Stimulated activated CD8-positive, alpha-beta memory T cell treated with anti-CD3 and anti-CD28 coated beads, Interleukin-2, amount 100 ng/mL, for 48 hours (primary cell): ENCODE results near the gene SLC22A17.
"Not testable (repeated sequence)": the region's sequence is repeated elsewhere in the genome, so short reads cannot be mapped to it uniquely, and the experiment has no call there.

ENCODE experiments used
- DNase-seq, 2 donors: peaks; one replicate each; pipeline ENCODE4 v3.0.0-alpha.2; 2020; ENCODE audit warnings: low read depth in 2 of 2

Gene SLC22A17

DNA sequence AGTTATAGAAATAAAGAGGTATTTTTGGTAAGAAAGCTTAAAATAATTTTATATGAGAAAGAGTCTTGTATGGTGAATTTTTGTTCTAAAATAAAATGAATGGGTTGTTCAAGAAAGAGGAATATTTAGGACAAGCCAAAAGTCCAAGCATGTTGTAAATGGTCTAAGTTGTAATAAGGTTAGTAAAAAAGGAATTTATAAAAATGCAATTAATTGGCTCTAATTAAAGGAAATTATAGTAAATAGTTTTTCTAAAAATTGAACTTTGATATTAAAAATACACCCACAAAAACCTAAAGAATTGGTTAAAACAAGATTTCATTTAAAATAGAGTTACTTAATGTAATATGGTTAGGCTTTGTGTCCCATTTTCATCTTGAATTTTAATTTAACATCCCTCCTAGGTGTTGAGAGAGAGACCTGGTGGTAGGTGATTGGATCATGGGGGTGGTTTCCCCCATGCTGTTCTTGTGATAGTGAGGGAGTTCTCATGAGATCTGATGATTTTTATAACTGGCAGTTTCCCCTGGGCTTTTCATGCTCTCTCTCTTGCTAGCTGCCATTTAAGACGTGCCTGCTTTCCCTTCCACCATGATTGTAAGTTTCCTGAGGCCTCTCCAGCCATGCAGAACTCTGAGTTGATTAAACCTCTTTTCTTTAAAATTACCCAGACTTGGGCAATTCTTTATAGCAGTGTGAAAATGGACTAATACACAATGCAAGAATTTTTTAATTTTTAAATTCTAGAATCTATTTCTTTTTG, 13.0 kb downstream of the SLC22A17 start:
- DNase-seq, result no peak

DNA sequence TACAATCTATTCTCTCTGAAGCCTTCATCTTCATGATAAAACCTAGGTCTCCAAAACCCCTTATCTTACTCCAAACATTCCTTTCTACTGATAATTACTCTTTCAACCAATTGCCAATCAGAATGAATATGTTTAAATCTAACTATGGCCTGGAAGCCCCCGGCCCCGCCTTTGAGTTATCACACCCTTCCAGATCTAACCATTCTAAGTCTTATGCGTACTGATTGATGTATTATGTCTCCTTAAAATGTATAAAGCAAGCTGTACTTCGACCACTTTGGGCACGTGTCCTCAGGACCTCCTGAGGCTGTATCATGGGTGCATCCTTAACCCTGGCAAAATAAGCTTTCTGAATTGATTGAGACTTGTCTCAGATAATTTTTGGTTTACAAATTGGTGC, 17.1 kb downstream of the SLC22A17 start:
- no peak for DNase-seq

DNA sequence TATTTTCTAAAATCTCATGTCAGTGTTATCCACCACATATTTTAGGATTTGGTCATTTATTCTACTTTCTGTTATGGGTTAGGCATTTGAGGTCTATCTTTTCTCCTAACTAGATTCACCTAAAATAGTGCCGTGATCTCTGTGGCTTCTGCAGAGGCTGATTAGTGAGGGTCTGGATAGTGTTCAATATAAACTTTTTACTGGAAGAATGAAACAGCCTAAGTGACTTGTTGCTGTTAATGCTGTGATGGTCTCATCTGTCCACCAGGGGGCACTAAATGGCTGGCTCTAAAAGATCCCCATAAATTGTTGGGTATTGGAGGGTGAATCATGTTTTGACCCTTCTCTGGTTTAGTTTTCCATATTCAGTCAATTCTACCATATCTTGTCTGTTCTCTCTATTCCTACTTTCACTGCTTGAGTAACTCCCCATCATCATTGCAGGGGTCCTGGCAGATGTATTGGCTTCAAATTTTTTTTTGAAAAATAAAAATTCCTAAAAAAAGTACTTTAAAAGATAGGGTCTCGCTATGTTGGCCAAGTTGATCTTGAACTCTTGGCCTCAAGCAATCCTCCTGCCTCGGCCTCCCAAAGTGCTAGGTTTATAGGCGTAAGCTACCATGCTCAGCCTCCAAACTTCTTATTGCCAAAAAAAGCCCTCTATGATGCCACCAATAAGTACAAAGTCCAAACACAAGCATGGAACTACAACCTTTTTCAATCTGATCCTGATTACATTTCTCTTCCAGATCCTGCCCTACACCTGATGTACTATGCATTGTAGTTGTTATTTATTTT, 24.5 kb downstream of the SLC22A17 start:
- peak; percentile 30 to 46 for DNase-seq

DNA sequence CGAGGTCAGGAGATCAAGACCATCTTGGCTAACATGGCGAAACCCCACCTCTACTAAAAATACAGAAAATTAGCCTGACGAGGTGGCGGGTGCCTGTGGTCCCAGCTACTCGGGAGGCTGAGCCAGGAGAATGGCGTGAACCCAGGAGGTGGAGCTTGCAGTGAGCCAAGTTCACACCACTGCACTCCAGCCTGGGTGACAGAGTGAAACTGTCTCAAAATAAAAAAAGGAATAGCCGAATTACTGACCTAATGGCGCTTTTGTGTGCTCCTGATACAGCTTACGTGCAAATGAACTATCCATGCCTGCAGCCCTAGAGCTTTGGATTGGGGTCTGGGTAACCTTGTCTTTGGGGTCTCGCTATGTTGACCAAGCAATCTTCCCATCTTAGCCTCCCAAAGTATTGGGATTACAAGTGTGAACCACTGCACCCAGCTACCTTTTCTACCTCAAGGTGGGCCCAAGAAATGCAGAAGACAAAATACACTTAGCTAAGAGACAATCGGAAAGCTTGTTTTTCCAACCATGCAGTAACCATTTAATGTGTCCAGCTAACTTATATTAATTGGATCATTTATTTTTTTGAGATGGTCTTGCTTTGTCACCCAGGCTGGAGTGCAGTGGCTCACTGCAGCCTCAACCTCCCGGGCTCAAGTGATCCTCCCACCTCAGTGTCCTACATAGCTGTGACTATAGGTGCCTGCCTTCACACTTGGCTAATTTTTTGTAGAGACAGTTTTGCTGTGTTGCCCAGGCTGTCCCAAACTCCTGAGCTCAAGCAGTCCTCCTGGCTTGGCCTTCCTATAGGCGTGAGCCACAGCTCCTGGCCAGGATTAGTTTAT, 26.0 kb downstream of the SLC22A17 start:
- DNase-seq, result no peak

DNA sequence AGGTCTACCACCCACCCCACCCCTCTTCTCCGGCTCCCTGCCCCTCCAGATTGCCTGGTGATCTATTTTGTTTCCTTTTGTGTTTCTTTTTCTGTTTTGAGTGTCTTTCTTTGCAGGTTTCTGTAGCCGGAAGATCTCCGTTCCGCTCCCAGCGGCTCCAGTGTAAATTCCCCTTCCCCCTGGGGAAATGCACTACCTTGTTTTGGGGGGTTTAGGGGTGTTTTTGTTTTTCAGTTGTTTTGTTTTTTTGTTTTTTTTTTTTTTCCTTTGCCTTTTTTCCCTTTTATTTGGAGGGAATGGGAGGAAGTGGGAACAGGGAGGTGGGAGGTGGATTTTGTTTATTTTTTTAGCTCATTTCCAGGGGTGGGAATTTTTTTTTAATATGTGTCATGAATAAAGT, 26.9 kb downstream of the SLC22A17 start:
- not testable (repeated sequence) for DNase-seq

DNA sequence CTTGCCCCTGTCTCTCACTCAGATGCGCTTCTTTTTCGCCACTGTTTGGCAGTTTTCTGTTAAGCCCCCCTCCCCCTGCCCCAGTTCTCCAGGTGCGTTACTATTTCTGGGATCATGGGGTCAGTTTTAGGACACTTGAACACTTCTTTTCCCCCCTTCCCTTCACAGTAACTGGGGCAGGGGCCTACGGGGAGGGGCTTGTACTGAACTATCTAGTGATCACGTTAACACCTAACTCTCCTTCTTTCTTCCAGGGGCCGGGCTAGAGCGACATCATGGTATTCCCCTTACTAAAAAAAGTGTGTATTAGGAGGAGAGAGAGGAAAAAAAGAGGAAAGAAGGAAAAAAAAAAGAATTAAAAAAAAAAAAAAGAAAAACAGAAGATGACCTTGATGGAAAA, 27.7 kb downstream of the SLC22A17 start:
- no peak for DNase-seq

DNA sequence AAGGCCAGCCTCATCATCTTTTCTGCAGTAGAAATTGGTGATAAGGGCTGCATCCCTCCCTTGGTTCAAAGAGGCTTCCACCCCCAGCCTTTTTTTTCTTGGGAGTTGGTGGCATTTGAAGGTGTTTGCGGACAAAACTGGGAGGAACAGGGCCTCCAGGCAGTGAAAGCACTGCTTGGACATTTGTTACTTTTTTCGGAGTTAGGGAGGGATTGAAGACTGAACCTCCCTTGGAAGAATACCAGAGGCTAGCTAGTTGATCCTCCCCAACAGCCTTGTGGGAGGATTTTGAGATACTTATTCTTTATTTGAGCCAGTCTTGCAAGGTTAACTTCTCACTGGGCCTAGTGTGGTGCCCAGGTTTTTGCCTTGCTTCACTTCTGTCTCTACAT, 28.2 kb downstream of the SLC22A17 start:
- DNase-seq, result no peak

DNA sequence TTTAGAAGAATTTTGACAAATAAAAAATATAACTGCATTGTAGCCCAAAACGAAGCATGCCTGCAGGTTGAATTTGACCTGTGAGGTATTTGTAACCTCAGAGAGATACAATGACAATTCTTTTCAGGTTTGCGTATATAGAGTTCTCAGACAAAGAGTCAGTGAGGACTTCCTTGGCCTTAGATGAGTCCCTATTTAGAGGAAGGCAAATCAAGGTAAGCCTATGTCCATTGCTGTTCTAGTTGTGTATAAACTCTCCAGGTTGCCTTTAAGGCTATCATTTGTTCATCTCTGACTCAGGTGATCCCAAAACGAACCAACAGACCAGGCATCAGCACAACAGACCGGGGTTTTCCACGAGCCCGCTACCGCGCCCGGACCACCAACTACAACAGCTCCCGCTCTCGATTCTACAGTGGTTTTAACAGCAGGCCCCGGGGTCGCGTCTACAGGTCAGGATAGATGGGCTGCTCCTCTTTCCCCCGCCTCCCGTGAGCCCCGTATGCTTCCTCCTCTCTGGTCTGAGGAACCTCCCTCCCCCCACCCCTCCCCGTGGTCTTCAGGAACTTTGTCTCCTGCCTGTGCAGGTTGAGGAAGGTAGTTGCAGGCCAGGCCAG, 28.7 kb downstream of the SLC22A17 start:
- DNase-seq, result no peak

DNA sequence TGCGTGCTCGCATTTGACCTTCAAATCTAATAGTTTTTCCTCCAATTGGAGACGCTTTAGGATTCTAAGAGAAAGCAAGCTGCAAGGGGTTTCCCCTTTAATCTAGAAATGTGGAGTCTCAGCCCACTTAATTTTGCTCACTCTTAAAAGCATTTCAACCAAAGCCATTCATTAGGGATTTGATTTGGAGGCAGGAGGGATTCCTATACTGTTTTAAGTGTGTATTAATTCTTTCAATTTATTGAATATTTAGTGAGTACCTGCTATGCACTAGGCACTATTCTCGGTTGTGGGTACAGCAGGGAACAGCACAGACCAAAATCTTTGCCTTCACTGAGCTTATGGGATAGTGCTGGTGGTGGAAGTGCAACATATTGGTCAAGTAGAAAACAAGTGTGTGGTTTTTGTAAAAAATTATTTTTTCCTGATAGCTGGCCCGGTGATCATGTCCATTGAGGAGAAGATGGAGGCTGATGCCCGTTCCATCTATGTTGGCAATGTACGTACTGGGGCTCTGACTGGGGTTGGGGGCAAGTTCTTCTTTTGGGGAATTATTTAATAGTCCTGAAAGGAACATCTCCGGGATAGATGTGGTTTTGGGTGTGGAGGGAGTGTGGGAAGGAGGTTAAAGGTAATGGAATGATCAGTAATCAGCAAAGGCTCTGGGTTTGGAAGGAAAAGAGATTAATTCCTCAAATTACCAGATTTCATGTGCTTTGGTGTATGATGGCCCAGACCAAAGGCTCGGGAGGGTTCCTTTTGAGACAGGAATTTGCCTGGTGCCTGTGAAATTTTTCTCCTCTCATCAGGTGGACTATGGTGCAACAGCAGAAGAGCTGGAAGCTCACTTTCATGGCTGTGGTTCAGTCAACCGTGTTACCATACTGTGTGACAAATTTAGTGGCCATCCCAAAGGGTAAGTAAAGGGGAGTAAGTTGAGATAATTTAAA, 29.8 kb downstream of the SLC22A17 start:
- no peak for DNase-seq

DNA sequence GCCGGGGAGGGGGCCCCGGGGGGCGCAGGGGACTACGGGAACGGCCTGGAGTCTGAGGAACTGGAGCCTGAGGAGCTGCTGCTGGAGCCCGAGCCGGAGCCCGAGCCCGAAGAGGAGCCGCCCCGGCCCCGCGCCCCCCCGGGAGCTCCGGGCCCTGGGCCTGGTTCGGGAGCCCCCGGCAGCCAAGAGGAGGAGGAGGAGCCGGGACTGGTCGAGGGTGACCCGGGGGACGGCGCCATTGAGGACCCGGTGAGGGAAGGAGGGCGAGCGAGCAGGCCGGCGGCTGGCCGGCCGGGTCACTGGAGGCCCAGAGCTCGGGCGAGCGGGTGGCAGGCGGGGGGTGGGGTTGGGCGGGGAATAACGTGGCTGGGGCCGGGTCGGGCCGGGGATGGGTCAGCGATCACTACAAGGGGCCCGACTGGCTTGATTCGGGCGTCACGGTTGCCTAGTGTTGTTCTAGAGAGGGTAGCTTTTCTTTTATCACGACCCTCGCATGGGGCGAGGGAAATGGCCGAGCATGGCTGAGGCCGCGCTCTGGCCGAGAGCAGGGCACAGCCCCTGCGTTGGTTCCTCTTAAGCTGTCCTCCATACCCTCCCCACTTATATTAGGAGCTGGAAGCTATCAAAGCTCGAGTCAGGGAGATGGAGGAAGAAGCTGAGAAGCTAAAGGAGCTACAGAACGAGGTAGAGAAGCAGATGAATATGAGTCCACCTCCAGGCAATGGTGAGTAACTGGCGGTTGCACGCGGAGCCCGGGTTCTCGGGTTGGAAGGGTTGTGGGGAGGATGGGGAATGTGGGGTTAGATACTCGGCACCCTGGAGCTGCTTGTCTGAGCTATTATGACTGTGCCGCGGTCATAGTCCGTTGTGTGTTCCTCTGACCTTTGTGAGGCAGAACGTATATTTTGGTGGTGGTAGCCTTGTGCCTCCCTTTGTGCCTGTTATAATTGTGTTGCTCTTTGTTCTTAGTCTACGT, 30.8 kb downstream of the SLC22A17 start:
- DNase-seq, result peak in 1 of 2 donors; percentile 50

DNA sequence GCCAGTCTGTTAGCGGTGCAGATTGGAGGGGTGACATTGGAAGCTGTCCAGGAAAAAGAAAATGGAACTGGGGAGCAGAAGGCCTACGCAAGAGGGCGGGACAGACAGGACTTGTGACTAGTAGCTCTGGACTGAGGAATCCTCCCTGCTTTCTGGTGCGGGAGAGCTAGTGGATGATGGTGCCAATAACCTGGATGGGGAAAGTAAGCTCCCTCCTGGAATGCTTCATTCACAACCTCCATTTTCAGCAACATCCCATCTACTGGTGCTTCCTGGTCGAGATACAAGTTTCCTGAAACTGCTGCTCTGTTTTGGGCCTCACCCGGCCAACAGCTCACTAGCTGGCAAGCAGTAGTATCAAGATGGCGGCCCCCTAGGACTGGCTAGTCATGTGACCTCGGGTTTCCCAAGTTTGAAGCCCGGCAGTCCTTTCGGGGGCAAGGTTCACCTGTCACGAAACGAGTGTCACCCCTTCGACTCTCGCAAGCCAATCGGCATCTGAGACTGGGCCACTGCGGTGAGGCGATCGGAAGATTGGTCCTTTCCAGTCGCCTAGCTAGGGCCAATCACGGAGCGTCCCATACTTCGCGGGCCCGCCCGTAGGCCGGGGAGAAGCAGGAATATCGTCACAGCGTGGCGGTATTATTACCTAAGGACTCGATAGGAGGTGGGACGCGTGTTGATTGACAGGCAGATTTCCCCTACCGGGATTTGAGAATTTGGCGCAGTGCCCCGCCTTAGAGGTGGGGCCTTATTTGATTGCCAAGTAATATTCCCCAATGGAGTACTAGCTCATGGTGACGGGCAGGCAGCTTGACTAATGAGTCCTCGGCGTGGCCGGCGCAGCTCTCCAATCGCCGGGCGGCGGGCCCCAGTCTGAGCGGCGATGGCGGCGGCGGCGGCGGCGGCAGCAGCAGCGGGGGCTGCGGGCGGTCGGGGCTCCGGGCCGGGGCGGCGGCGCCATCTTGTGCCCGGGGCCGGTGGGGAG, 31.8 kb downstream of the SLC22A17 start, which contains the start of gene PABPN1:
Gene PABPN1 (plus strand): TSS at position 874 of the 988 bp plus-strand sequence. CDS start 13 bp downstream, at position 887.
- peak; percentile 90 to 95 for DNase-seq

DNA sequence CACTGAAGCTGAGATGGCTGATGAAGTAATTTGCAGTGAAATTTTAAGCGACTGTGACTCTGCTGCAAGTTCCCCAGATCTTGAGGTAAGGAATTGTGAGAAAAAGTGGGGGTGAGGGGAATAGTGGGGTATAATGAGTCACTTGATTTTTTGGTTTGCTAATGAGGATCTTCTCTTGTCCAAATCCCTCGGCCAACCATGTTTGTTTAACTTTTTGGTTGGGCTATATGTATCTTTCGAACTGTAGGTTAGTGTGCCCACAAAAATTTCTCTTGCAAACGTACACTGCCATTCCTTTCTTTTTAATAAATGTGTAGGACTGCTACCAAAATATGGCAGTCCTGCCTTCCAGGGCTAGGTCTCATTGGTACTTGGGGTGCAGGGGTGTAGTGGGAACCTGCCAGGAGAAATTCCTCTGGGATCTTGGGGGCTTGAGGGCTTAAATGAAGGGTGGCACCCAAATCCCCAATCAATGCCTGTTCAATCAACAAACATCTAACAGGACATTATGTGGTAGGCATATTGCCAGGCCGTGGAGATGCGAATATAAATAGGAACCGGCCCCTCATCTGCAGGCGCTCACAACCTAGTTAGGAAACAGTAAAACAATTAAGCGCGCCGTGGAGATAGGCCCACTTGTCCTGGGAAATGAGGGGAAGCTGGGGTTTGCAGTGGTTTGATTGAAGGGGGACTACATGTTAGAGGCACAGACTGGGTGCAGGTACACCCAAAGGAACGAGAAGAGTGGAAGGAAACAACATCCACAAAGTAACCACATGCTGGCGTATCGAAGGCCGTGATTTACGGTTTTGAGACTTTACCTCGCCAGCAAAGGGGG, 32.7 kb downstream of the SLC22A17 start:
- DNase-seq, result no peak

DNA sequence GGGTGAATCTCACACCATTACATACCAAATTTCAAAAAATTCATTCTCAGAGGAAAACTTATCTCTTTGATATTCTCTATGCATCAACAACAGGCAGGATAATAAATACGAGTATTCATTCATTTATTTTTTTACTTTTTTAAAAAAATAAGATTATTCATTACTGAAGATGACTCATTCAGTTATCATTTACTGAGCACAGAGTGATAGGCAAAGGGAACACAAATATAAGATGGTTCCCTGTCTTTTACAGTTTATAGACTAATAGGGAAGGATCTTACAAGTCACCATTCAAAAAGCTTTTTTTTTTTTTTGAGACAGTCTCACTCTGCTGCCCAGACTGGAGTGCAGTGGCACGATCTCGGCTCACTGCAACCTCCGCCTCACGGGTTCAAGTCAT, 36.4 kb downstream of the SLC22A17 start:
- DNase-seq, result no peak

DNA sequence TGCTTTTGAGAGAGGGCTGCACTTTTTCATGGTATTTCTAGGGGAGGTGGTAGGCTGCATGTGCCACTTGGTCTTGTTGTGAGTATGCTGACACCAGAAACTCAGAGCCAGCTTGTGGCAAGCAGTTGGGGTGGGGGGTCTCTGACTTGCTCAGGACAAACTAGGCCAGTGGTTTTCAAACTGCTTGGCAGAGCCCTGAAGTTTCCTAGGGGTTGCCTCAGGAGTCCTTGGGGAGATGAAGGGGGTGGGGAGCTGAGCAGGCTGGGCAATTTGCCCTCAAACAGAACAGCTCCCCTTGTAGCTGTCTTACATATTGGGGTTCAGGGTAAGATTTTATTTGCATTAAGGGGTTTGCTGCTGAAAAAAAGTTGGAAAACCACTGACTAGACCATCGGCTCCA, 42.1 kb downstream of the SLC22A17 start:
- DNase-seq, result no peak

DNA sequence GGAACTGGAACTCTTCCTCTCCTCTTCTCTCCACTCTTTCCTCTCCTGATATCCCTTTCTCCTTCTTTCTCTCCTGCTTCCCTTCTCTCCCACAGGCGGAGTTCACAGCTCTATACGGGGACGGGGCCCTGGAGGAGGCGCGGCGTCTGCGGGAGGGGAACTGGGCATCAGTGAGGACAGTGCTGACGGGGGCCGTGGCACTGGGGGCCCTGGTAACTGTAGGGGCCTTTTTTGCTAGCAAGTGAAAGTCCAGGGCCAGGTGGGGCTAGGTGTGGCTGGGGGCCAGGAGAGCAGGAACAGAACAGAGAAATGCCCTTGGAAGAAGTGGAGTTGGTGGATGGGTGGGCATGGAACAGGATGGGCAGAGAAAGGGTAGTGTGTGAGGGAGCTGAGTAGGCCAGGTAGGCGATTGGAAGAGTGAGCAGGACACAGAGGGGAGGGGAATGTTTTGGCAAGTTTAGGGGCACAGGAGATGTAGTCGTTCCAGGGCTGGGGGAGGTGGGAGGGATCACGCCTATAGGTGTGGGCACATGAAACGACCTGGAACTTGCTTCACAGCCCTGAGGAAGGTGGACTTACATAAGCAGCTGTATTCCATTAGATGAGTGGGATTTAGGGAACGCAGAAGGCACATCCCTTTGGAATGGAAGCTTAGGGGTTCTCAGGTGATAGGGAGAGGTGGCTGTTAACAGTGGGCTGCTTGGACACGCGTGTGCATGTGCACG, 43.8 kb downstream of the SLC22A17 start:
- no peak for DNase-seq
